Measurements from ENCODE around the gene FEM1C. TPM values are rescaled to one million over a fixed set of nuclear protein-coding genes. Genes with fewer than 3 reads are reported as not detected.
A peak's percentile ranks its signal among the peaks of the same experiment; 100 is the strongest.

Gene FEM1C
- total RNA-seq, 1 donor from 2014 or later: 28.7 TPM

DNA sequence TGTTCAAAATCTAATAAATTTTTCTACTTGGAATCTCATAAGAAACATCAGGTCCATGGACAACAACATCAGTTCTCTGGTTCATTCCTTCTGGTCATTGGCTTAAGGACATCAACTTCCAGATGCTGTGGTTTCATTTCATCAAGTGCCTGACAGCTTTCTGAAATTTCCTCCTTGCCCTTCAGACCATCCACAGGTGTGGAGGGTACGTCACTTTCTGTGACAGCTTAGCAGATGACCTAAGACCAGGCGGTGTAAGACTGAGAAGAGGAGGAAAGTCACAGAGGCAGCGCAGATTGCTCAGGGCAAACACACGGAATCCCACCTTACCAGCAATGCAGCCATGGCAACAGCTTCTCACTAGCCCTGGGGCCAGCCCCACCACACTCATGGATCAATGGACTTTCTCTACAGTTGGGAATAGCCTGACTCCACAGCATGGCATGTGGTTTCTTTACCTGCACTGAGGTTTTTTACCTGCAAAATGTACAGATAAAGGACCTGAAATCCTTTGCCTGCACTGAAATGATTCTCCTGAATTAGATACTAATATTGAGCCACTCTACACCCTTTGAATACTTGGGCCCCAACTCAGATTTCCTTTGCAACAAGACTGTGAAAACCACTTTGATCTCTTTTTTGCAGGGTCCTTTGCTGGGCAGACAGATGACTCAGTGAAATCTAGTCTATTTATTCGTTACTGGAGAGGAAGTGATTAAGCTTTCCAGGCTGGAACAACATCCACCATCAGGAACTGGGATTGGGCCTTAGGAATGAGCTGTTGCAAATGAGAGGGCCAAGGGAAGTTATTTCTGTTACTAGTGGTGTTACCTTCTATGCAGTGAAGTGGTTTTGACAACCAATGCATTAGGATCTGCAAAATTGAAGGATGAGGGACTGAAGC is 30.8 kb upstream of the FEM1C start:
- Mint-ChIP-seq H3K27me3 (ENCODE audit: insufficient read depth, low read depth) (peaks cover 2% of the 10 kb centered on the region), H3K27ac (no peak overlapping the region)
- H3K4me2 ChIP-seq: no peak overlapping the region

DNA sequence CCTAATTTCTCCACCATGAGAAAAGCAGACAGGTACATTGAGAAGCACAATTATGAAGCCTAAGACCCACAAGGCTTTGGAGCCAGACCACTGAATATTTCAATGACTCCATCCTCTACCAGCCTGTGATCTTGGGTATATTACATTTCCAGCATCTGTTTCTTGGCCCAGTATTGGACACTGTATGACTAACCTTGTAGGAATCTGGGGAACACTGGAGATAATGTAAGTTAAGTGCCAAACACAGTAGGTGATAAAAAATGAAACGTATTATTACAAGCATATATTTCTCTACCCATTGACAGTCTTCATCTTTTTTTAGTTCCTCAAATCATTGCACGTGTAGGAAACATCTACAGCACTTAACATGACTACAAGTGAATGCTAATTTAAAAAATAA is 28.6 kb upstream of the FEM1C start:
- Histone ChIP-seq H3K36me3 (no peaks in the 10 kb centered on the region), H3K27ac (no peak overlapping the region), H3K9me3 (ENCODE audit: low read depth) (no peaks in the 10 kb centered on the region), H3K4me1 (peaks cover 13% of the 10 kb centered on the region), H3K4me3 (no peak overlapping the region), H3K79me2 (ENCODE audit: low read depth) (no peaks in the 10 kb centered on the region), H2AFZ (replicated peaks) (no peak overlapping the region), H3K4me2 (no peak overlapping the region), H3F3A (ENCODE audit: low read depth) (peaks cover 9% of the 10 kb centered on the region), H3K9ac (no peak overlapping the region), H3K27me3 (no peaks in the 10 kb centered on the region), H4K20me1 (ENCODE audit: low read depth) (no peaks in the 10 kb centered on the region)
- H3K36me3 Mint-ChIP-seq: no peaks in the 10 kb centered on the region
- no peak overlapping the region for H3K4me3 Mint-ChIP-seq
- H3K4me1 Mint-ChIP-seq: peaks cover 13% of the 10 kb centered on the region
- no peak for DNase-seq (ENCODE audit: low spot score)
- H3K9me3 Mint-ChIP-seq: peaks cover 4% of the 10 kb centered on the region
- H3K27me3 Mint-ChIP-seq (ENCODE audit: insufficient read depth, low read depth): peaks cover 2% of the 10 kb centered on the region
- TF ChIP-seq, protein P1, sequence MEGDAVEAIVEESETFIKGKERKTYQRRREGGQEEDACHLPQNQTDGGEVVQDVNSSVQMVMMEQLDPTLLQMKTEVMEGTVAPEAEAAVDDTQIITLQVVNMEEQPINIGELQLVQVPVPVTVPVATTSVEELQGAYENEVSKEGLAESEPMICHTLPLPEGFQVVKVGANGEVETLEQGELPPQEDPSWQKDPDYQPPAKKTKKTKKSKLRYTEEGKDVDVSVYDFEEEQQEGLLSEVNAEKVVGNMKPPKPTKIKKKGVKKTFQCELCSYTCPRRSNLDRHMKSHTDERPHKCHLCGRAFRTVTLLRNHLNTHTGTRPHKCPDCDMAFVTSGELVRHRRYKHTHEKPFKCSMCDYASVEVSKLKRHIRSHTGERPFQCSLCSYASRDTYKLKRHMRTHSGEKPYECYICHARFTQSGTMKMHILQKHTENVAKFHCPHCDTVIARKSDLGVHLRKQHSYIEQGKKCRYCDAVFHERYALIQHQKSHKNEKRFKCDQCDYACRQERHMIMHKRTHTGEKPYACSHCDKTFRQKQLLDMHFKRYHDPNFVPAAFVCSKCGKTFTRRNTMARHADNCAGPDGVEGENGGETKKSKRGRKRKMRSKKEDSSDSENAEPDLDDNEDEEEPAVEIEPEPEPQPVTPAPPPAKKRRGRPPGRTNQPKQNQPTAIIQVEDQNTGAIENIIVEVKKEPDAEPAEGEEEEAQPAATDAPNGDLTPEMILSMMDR (IDR thresholded peaks at IDR 0.05): no peak
- TF ChIP-seq EZH2phosphoT487 (IDR thresholded peaks at IDR 0.05) (no peak), EZH2 (IDR thresholded peaks at IDR 0.05) (no peak)
- H3K27ac Mint-ChIP-seq: no peak overlapping the region

More for the DNA sequence above, 30.8 kb upstream of the FEM1C start:
- Histone ChIP-seq H3K79me2 (ENCODE audit: low read depth) (no peaks in the 10 kb centered on the region), H3K9ac (no peak overlapping the region), H4K20me1 (ENCODE audit: low read depth) (no peaks in the 10 kb centered on the region), H3K9me3 (ENCODE audit: low read depth) (no peaks in the 10 kb centered on the region), H3K27ac (no peak overlapping the region), H3K4me1 (peaks cover 13% of the 10 kb centered on the region), H3K36me3 (no peaks in the 10 kb centered on the region), H2AFZ (replicated peaks) (no peak overlapping the region), H3F3A (ENCODE audit: low read depth) (peaks cover 9% of the 10 kb centered on the region), H3K27me3 (no peaks in the 10 kb centered on the region), H3K4me3 (no peak overlapping the region)
- no peak for DNase-seq (ENCODE audit: low spot score)
- peaks cover 4% of the 10 kb centered on the region for H3K9me3 Mint-ChIP-seq
- H3K4me1 Mint-ChIP-seq: peaks cover 13% of the 10 kb centered on the region
- no peak overlapping the region for H3K4me3 Mint-ChIP-seq
- no peaks in the 10 kb centered on the region for H3K36me3 Mint-ChIP-seq
- no peak for TF ChIP-seq EZH2phosphoT487 (IDR thresholded peaks at IDR 0.05)
- no peak for TF ChIP-seq EZH2 (IDR thresholded peaks at IDR 0.05)
- TF ChIP-seq, protein P1 (IDR thresholded peaks at IDR 0.05): no peak

DNA sequence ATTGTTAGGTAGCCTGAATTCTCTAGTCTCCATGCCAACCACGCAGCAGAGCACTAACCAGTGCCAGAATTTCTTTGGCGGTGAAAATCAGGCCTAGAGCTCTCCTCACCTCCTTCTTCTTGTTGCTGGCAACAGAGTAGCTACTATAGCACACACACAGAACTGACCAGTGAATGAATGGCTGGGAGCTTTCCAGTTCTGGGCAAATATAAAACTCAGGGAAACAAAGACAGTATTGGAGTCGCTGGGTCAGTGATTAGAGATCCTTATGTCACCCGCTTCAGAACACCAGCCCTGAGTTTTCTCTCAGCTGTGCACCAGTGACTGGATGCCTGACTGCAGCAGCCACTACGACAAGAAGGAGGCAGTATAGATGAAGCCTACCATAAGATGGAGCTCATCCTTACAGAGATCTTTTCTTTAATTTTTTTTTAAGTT is 26.9 kb upstream of the FEM1C start:
- DNase-seq (ENCODE audit: low spot score): peak; percentile 54

More for the DNA sequence above, 26.9 kb upstream of the FEM1C start:
- Histone ChIP-seq H3K9ac (no peak overlapping the region), H3K36me3 (no peaks in the 10 kb centered on the region), H3F3A (ENCODE audit: low read depth) (peaks cover 9% of the 10 kb centered on the region), H3K27ac (no peak overlapping the region), H3K79me2 (ENCODE audit: low read depth) (no peaks in the 10 kb centered on the region), H3K4me3 (no peak overlapping the region), H3K4me1 (peaks cover 13% of the 10 kb centered on the region), H2AFZ (replicated peaks) (peak overlapping the region; percentile 75), H3K9me3 (ENCODE audit: low read depth) (no peaks in the 10 kb centered on the region), H3K27me3 (no peaks in the 10 kb centered on the region), H4K20me1 (ENCODE audit: low read depth) (no peaks in the 10 kb centered on the region), H3K4me2 (peak overlapping the region; percentile 46)
- no peak overlapping the region for H3K27ac Mint-ChIP-seq
- H3K27me3 Mint-ChIP-seq (ENCODE audit: insufficient read depth, low read depth): no peaks in the 10 kb centered on the region
- H3K9me3 Mint-ChIP-seq: no peaks in the 10 kb centered on the region
- H3K36me3 Mint-ChIP-seq: no peaks in the 10 kb centered on the region
- H3K4me1 Mint-ChIP-seq: peaks cover 13% of the 10 kb centered on the region
- TF ChIP-seq EZH2 (IDR thresholded peaks at IDR 0.05): no peak
- TF ChIP-seq, protein P1 (IDR thresholded peaks at IDR 0.05): peak; percentile 46
- no peak overlapping the region for H3K4me3 Mint-ChIP-seq

All from neural progenitor cell (in vitro differentiated cells).